HuH-7 (cell line): Measurements from ENCODE around the gene ADAM23.

Experiments
- DNase-seq: peaks from one replicate; pipeline ENCODE4 v3.0.0; 2011; ENCODE audit warnings: low spot score

Gene ADAM23

GRCh38 chr2:206642075-206643025 lies 199.0 kb downstream of the ADAM23 start, which contains the start of gene FAM237A:
FAM237A (plus strand) TSS chr2:206642487; CDS start chr2:206644237, 1,750 bp downstream.
- peak; percentile 27 for DNase-seq

GRCh38 chr2:206647985-206648384 lies 204.7 kb downstream of the ADAM23 start:
- no peak for DNase-seq

GRCh38 chr2:206657087-206657486 lies 213.8 kb downstream of the ADAM23 start:
- no peak for DNase-seq

GRCh38 chr2:206665251-206665650 lies 221.9 kb downstream of the ADAM23 start:
- no peak for DNase-seq
